GM20000 (cell line): Measurements from ENCODE around the gene PTX4.
"Not testable (repeated sequence)": the region's sequence is repeated elsewhere in the genome, so short reads cannot be mapped to it uniquely, and the experiment has no call there.

Source experiments
- DNase-seq: peaks from one replicate; pipeline ENCODE4 v3.0.0; 2012; ENCODE audit warnings: low spot score
- TF ChIP-seq, protein P1 (sequence below): IDR thresholded peaks from 2 replicates; pipeline ENCODE4 v1.5.1; 2012; ENCODE audit warnings: mild to moderate bottlenecking, control low read depth; ENCODE audit errors: extremely low read depth, missing control alignments

The PTX4 gene

DNA sequence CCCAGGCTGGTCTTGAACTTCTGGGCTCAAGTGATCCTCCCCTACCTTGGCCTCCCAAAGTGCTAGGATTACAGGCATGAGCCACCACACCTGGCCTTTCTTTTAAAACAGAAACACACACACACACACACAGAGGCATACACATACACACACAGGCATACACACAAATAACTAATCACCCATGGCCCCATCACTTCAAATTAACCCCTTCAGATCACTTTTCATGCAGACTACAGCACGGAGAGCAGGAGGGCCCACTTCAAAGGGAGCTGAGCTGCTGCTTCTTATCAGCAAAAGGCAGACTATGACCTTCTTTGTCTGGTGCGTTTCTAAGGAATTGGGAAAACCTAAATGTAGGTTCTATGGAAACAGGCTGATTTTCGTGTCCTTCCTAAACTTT is 15.8 kb downstream of the PTX4 start:
- DNase-seq = no peak
- TF ChIP-seq, protein P1, sequence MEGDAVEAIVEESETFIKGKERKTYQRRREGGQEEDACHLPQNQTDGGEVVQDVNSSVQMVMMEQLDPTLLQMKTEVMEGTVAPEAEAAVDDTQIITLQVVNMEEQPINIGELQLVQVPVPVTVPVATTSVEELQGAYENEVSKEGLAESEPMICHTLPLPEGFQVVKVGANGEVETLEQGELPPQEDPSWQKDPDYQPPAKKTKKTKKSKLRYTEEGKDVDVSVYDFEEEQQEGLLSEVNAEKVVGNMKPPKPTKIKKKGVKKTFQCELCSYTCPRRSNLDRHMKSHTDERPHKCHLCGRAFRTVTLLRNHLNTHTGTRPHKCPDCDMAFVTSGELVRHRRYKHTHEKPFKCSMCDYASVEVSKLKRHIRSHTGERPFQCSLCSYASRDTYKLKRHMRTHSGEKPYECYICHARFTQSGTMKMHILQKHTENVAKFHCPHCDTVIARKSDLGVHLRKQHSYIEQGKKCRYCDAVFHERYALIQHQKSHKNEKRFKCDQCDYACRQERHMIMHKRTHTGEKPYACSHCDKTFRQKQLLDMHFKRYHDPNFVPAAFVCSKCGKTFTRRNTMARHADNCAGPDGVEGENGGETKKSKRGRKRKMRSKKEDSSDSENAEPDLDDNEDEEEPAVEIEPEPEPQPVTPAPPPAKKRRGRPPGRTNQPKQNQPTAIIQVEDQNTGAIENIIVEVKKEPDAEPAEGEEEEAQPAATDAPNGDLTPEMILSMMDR = no peak

DNA sequence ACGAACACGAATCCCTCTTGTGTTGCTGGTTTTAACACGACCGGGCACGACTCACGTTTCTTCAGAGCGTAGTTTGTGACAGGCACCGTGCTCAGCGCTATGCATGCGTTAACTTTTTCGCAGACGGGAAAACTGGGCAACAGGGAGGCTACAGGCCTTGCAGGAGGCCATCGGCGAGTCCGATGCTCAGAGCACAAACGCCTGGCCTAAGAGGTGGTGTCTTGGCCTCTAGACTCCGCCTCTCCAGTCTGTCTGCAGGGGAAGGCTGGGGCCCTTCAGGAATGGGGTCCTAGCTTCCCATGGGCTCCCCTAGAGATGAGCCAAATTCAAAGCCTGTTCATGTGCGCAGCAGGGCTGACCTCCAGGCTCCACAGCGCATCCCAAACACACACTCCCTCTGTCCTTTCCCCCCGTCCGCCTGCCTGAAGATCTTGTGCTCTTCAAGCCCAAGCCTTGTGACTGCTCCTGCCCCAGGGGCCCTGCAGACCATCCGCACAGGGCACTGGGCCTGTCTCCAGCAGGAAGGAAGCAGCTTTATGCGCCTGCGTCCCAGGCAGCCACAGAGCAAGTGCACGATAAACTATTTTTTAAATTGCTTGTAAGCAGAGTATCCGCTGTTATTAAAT is 17.1 kb downstream of the PTX4 start:
- TF ChIP-seq, protein P1 = no peak
- DNase-seq = no peak

DNA sequence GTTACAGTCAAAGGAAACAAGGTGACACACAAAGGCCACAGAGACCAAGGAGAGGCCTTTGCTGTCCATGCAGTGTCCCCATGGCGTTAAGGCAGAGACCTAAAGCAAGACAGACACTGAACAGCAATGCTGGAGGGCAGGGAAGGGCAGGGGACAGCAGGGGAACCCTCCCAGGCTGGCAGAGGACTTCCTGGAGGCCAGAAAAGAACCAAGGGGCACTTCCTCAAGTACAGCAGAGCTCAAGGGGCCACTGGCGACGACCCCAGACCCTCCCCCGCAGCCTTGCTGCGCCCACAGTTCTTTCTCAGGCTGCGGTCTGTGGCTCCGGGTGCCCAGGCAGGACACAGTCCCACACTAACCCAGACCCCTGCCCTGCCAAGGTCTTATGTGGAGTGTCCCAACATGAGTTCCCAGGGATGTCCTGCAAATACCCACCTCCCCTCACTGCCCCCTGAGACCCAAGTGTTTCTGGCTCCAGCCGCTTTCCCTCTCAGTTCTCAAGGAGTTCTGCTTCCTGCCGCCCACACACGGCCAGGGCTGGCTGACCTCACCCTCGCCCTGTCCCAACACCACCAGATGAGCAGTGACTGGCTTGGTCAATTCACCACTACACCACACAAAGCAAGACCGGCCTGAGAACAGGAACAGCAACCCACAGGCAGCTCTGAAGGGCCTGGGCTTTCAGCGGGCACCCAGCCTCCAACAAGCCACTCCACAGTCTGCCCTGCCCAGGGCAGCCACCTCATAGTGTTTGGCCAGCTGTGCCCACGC is 18.1 kb downstream of the PTX4 start:
- no peak for DNase-seq
- TF ChIP-seq, protein P1 = no peak

DNA sequence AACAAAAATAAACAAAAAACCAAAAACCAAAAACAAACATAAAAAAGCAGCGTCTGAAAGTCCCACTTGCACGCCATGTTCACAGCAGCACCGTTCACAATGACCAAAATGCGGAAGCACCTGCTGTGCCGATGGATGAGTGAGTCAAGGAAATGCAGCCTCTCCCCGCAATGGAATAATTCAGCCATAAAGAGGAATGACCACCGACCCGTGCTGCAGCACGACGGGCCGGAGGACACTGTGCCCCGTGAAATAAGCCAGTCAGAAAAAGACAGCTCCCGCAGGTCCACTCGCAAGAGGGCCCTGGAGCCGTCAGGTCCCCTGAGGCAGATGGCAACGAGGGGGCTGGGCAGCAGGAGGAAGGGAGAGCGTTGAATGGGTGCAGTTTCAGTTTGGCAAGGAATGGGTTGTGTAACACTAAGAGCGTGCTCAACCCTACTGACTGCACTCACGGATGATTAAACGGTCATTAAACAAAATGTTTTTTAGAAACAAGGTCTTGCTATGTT is 19.0 kb downstream of the PTX4 start:
- TF ChIP-seq, protein P1 = no peak
- DNase-seq = no peak

DNA sequence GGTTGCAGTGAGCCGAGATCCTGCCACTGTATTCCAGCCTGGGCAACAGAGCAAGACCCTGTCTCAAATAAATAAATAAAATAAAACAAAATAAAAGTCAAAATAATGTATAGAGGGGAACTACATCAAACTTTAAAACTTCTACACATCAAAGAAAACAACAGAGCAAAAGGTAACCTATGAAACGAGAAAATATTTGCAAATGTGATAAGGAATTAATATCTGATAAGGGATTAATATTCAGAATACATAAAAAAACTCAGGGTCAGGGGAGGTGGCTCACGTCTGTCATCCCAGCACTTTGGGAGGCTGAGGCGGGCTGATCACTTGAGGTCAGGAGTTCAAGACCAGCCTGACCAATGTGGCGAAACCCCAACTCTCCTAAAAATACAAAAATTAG is 19.6 kb downstream of the PTX4 start:
- not testable (repeated sequence) for DNase-seq

DNA sequence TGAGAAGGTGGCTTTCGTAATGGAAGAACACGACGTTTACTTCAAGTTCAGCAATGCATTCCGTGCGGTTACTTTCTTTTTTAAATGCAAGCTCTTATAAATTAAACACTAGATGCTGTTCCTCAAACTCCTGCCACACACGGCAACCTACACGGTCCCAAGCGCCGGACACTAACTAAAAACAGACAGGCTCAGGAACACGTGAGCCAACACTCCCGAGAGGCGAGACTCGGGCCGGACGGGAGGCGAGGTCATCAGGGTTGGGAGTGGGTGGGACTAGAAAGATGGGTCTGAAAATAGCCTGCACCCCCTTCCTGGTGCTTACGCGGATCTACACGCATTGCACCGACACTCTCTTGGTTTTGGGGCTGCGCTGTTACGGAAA is 20.3 kb downstream of the PTX4 start:
- DNase-seq = no peak
- TF ChIP-seq, protein P1 = no peak

DNA sequence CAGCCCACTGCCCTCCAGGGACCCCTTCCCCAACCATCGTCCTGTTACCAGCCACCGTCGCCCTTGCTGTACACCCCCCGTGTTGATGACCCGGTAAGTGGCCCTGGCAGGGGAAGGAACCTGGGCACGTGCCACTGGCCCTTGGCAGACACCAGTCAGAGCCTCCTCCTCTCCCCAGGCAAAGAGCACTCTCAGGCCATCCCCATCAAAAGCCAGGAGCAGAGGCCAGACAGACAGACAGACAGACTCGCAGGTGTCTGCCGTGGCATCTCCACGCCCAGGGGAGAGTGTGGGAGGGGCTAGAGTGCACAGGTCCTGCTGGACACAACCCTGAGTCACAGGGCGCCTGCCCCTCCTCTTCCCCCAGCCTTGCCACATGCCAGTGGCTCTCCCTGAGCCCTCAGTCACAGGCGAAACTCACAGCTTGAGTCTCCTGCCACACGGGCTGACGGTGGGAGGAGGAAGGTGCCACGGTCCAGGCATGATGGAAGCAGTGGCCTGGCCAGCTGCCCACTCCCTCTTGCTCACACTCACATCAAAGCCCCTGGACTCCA is 21.7 kb downstream of the PTX4 start:
- no peak for DNase-seq
- TF ChIP-seq, protein P1 = no peak
